Gastroesophageal sphincter (tissue), 3 donors: ENCODE measurements around the gene RALGPS1.

Source experiments
- POLR2A ChIP-seq, 2 donors: fragments of 450-650 bp; IDR thresholded peaks; one replicate each; pipeline ENCODE4 v1.6.1; 2017; ENCODE audit warnings: antibody characterized with exemption in 2 of 2, mild to moderate bottlenecking in 2 of 2, moderate library complexity in 1 of 2
- TF ChIP-seq, protein P1 (sequence below), 4 experiments: fragments of 200-600 bp in 2 of 4; fragments of 450-650 bp in 2 of 4; sonication (generic) in 1 of 4; IDR thresholded peaks; one replicate each; pipeline ENCODE4 v1.5.1; 2017 to 2019; ENCODE audit warnings: antibody characterized with exemption in 4 of 4, mild to moderate bottlenecking in 2 of 4, moderate library complexity in 2 of 4

GRCh38 chr9:126992427-126992826 is 77.8 kb downstream of the RALGPS1 start:
- TF ChIP-seq, protein P1, sequence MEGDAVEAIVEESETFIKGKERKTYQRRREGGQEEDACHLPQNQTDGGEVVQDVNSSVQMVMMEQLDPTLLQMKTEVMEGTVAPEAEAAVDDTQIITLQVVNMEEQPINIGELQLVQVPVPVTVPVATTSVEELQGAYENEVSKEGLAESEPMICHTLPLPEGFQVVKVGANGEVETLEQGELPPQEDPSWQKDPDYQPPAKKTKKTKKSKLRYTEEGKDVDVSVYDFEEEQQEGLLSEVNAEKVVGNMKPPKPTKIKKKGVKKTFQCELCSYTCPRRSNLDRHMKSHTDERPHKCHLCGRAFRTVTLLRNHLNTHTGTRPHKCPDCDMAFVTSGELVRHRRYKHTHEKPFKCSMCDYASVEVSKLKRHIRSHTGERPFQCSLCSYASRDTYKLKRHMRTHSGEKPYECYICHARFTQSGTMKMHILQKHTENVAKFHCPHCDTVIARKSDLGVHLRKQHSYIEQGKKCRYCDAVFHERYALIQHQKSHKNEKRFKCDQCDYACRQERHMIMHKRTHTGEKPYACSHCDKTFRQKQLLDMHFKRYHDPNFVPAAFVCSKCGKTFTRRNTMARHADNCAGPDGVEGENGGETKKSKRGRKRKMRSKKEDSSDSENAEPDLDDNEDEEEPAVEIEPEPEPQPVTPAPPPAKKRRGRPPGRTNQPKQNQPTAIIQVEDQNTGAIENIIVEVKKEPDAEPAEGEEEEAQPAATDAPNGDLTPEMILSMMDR (IDR thresholded peaks at IDR 0.05): no peak
- TF ChIP-seq POLR2A (IDR thresholded peaks at IDR 0.05): no peak
